Bronchus fibroblast of lung (primary cell): ENCODE results near the gene FAM124A. TPM values are rescaled to one million over a fixed set of nuclear protein-coding genes. Genes with fewer than 3 reads are reported as not detected.

Experiments
- total RNA-seq: library from RNA; depleted of rRNA; stranded (reverse); fragments of >200 nt; gene quantifications from 2 replicates; pipeline ENCODE4 v1.2.3, GENCODE V29; 2015

FAM124A gene
- total RNA-seq: 0.15 and 0.34 TPM in 2 replicates

DNA sequence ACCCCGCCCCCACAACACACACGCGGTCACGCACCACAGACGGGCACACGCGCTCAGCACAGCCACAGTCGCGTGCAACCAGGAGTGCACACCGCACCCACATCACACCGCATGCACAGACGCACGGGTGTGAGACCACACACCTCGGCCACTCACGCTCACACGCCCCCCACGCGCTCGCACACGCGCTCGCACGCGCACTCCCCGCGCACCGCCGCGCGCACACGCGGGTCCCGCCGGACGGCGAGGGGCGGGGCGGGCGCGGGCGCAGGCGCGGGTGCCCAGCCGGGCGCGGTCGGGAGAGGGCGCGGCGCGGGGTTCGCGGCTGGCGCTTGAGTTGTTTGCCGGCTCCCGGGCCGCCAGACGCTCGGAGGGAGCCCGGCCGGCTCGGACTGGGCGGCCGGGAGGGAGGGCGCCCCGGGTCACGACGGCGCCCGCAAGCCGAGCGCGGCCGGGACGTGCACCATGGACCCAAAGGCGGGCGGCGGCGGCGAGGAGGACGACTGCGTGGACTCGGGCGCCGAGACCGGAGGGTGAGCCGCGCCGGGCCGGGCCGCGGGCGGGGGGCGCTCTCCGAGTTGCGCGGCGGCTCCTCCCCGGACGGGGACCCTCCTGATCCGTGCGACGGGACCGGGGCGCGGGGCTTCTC is at the start of gene FAM124A:
TSS of gene FAM124A (plus strand) at position 362 of the 649 bp plus-strand sequence. CDS start at position 466, 104 bp downstream.

Other genes with a start within 250 kb of the FAM124A start
- gene C13orf42, start 111.1 kb upstream of the FAM124A start, total RNA-seq: not detected in 2 replicates
- not detected in 2 replicates for gene SERPINE3, start 117.3 kb downstream of the FAM124A start, total RNA-seq
- gene INTS6, start 230.6 kb downstream of the FAM124A start, total RNA-seq: 19.3 and 20.3 TPM in 2 replicates